ENCODE data around the gene TMEM63A. TPM values are rescaled to one million over a fixed set of nuclear protein-coding genes. Genes with fewer than 3 reads are reported as not detected.
"Not testable (repeated sequence)": the region's sequence is repeated elsewhere in the genome, so short reads cannot be mapped to it uniquely, and the experiment has no call there.

TMEM63A gene
- polyA plus RNA-seq, 3 donors, result 35.7 to 43.0 (median 41.0) TPM

GRCh38 chr1:225846331-225847310 lies 35.6 kb downstream of the TMEM63A start:
- no peak for DNase-seq (ENCODE audit: low read depth in 3 of 3, low spot score in 2 of 3)

DNA sequence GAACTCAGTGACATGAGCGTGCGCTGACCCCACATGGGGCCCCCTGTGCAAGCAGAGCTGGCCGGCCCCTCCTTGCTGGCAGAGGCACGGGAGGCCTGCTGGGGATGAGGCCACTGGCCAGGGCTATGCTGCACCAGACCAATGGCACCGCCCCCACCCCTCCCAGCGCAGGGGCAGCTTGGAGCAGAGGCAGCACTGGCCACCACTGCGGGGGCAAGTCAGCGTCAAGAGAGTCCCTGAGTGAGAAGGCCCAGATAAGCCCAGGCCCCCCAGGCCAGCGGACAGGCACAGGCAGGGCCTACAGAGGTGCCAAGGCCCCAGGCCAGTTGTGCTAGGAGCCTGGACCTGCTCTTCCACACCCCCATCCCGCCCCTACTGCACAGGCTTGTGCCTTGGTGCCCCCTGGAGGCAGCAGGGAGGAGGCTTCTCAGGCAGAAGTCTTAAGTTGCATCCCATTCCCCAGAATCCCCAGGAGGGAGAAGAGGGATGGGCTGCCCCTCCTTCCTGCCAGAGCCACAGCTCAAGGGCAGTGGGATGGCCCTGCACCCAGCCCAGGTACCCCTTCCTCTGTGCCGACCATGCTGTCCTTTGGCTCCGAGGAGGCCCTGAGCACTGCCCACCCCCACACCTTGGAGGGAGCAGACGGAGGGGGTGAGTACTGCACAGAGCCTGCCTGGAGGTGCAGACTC lies 36.5 kb downstream of the TMEM63A start:
- no peak for DNase-seq (ENCODE audit: low read depth in 3 of 3, low spot score in 2 of 3)

- DNase-seq (ENCODE audit: low read depth in 3 of 3, low spot score in 2 of 3), result no peak
Observed at GRCh38 chr1:225845097-225845496, 37.1 kb downstream of the TMEM63A start.

DNA sequence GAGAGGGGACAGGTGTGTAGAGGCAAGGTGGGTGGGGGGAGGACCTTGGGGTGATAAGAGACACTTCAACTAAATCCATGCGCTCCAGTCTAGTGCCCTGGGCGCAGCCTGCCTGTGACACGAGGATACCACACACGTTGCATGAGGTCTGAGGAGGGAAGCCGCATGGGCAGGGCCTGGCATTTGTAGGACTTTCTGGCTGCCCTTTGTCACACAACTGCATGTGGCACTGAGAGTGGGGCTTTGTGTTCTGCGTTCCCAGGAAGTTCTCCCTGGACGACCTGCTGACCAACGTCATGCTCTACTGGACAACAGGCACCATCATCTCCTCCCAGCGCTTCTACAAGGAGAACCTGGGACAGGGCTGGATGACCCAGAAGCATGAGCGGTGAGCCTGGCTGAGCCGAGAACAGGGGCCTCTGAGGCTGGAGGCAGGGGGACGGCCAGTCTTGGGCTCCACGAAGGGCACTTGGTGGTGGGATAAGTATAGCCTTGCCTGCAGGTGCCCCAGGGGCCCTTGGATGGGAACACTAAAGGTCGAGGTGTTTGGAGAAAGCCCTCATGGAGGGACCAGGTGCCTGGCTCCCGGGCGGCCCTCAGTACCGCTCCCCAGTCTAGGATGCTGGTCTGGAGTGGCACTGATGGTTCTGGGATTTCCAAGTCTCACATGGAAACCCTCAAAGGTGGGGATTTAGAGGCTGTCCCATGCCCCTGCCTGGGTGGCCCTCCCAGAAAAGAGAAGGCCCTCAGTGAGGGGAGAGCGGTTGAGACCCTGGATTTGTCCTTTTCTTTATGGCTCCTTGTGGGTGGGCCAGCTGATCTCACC lies 37.7 kb downstream of the TMEM63A start:
- no peak for DNase-seq (ENCODE audit: low read depth in 3 of 3, low spot score in 2 of 3)

DNA sequence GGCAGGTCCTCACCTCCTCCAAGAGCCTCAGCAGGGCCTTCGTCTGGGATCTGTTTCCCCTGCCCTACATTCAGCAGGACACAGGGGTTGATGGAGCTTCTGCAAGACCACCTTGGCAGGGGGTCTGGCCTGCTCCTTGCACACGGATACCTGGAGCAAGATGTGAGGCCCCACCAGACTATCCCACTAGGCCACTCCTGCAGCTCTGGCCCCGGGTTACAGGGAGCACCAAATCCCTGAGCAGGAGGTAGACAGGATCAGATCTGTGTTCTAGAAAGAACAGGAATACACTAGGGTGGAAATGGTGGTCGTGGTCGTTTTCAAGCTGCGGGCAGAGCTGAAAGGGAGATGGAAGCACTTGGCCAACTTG lies 38.8 kb downstream of the TMEM63A start:
- no peak for DNase-seq (ENCODE audit: low read depth in 3 of 3, low spot score in 2 of 3)

- DNase-seq (ENCODE audit: low read depth in 3 of 3, low spot score in 2 of 3), result no peak
Observed at GRCh38 chr1:225842788-225843425, 39.3 kb downstream of the TMEM63A start.

DNA sequence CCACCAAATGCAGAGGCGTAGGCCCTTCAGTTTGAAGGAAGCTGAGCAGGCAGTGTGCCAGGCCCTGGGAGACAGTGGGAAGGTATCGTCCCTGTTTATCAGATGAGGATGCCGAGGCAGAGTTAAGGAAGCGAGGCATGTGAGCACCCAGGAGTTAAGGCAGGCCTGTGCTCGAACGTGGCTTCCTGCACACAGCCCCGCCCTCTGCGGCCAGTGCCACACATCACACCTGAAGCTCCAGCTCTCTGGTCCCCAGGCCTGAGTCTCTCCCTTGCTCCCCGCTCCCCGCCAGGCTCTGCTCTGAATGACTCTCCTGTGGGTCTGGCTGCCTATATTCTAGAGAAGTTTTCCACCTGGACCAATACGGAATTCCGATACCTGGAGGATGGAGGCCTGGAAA lies 40.1 kb downstream of the TMEM63A start:
- no peak for DNase-seq (ENCODE audit: low read depth in 3 of 3, low spot score in 2 of 3)

GRCh38 chr1:225840713-225841112 lies 41.5 kb downstream of the TMEM63A start:
- no peak for DNase-seq (ENCODE audit: low read depth in 3 of 3, low spot score in 2 of 3)

DNA sequence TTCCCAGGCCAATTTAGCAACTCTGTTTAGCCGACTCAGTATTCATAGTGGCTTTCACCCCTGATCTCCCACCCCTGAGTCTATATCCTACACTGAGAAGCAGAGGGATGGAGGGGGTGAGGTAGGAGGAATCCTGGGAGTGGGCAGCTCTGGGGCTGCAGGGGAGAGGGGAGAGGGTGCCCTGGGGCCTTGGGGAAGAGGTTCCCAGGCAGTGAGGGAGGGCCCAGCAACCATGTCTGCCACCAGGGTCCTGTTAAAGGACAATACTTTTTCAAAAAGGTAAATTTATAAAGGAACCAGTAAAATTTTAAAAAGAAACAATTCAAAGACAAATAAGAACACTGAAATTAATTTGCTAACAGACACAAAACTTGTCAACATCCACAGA lies 42.0 kb downstream of the TMEM63A start:
- no peak for DNase-seq (ENCODE audit: low read depth in 3 of 3, low spot score in 2 of 3)

GRCh38 chr1:225838793-225839192 lies 43.4 kb downstream of the TMEM63A start:
- DNase-seq (ENCODE audit: low read depth in 3 of 3, low spot score in 2 of 3), result no peak

GRCh38 chr1:225836296-225836695 lies 45.9 kb downstream of the TMEM63A start:
- not testable (repeated sequence) for DNase-seq (ENCODE audit: low read depth in 3 of 3, low spot score in 2 of 3)

DNA sequence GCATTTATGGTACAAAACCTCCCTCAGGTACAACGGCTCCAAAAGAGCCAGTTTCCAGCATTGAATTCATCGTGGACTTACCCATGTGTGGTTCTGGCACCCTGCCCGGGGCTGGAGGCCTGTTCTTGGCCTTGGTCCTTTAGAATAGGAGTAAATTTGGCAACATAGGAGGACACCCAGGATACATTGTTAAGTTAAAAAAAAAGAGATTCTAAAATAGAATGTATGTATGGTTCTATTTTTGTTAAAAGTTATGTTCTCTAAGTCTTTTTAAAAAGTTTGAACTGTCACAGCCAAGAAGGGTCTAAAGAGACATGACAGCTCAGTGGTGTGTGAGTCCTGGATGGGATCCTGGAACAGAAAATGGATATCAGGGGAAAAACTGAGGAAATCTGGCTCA lies 46.3 kb downstream of the TMEM63A start:
- DNase-seq (ENCODE audit: low read depth in 3 of 3, low spot score in 2 of 3), result no peak

DNA sequence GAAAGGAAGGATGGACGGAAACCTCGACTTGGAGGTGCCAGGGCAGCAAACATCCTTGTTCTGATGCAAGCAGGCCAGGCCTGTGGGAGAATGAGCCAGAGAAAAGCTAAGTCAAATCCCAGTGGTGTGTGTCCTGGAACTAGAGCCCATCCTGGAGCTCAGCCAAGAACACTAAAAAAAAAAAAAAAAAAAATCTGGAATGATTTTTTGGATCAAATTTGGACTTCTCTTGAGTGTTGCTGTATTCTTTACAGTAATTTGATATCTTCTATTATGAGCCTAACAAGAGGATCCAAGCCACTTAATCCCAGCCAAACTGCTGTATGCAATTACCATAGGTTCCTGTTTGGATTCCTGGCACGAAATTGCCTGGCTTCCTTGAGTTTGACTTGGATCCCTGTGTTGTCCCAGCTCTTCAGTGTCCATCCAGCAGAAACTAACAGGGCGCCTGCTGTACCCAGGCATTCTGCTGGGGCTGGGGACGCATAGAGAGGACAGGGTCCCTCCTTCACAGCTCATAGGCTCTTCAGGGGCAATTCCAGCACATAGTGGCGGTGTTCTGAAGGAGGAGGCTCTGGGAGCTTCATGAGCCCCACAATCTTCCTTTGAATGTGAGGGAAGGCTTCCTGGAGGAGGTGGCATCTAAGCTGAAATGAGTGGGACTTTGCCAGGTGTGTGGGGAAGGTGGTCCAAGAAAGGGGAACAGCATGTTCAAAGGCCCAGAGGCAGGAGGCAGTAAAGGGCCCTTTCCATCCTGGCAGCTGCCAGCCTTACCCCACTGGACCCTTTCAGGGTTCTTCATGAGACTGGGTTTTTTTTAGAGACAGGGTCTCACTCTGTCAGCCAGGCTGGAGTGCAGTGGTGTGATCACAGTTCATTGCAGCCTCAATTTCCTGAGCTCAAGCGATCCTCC lies 47.5 kb downstream of the TMEM63A start:
- DNase-seq (ENCODE audit: low read depth in 3 of 3, low spot score in 2 of 3), result no peak

DNA sequence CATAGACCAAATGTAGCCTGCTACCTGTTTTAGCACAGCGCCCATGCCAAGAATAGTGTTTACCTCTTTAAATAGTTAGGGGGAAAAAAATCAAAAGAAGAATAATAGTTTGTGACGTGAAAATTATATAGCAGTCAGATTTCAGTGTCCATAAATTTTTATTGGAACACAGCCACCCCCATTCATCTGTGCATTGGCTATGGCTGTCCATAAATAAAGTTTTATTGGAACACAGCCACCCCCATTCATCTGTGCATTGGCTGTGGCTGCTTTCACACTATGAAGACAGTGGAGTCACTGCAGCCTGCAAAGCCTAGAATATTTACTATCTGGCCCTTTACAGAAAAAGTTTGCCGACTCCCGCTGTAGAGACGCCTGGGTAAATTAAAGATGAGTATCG lies 51.3 kb downstream of the TMEM63A start:
- no peak for DNase-seq (ENCODE audit: low read depth in 3 of 3, low spot score in 2 of 3)

GRCh38 chr1:225828706-225829345 lies 53.4 kb downstream of the TMEM63A start:
- DNase-seq (ENCODE audit: low read depth in 3 of 3, low spot score in 2 of 3), result no peak

DNA sequence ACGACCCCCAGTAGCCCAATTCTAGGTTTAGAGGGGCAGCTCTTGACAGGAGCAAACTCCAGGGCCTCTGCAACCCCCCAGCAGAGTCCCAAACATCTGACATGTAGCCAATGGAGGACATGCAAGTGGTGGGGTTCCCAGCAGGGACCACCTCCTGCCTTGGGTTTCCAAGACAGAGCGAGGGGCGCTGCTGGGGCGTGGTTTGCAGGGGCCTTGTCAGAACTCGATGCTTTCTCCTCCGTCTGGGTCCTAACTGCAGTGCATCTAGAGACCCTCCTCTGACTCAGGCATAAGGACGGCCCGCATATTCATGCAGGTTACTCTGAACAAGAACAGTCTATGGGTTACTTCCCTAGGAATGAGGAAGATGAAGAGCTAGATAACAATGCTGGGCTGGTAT lies 55.1 kb downstream of the TMEM63A start:
- no peak for DNase-seq (ENCODE audit: low read depth in 3 of 3, low spot score in 2 of 3)

DNA sequence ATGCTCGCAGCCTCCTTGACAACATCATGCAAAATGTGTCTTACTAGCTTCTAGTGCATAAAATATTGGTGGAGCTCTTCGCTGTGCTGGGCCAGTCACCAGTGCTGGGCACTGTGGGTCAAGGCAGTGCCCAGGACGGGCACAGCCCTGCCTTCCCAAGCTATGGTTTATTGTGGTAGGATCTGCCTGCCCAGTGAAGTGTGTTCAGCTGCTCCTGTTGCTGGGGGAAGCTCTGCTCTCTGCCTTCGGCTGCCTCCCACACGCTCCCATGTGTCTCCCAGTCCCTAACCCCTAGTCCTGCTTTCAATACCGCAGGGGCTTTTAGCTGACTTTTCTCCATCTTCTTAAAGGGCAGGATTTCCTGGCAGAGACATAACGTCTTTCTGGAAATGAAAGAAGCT lies 56.6 kb downstream of the TMEM63A start:
- no peak for DNase-seq (ENCODE audit: low read depth in 3 of 3, low spot score in 2 of 3)

GRCh38 chr1:225825078-225825477 lies 57.1 kb downstream of the TMEM63A start:
- DNase-seq (ENCODE audit: low read depth in 3 of 3, low spot score in 2 of 3), result no peak

- no peak for DNase-seq (ENCODE audit: low read depth in 3 of 3, low spot score in 2 of 3)
Observed at GRCh38 chr1:225824533-225824941, 57.6 kb downstream of the TMEM63A start.
